Activated CD4-positive, alpha-beta memory T cell treated with anti-CD3 and anti-CD28 coated beads for 36 hours (primary cell): ENCODE data around the gene MEAK7. TPM values are rescaled to one million over a fixed set of nuclear protein-coding genes. Genes with fewer than 3 reads are reported as not detected.

ENCODE experiments used
- CTCF ChIA-PET: fragments of 350-600 bp; sonication (Branson Sonifier 250); formaldehyde crosslinking; loops from one replicate; lab custom pipeline; 2021; ENCODE audit warnings: antibody characterized with exemption, inconsistent platforms; lab: Charles Lee
- POLR2A ChIA-PET: fragments of 350-600 bp; sonication (Branson Sonifier 250); formaldehyde crosslinking; loops from one replicate; lab custom pipeline; 2021; ENCODE audit warnings: antibody characterized with exemption; lab: Charles Lee
- DNase-seq: peaks from one replicate; pipeline ENCODE4 v3.0.0-alpha.2; 2020
- H3K27ac Mint-ChIP-seq: one replicate; pipeline ENCODE4 v1.8.0; 2021; ENCODE audit warnings: mixed read lengths
- H3K27me3 Mint-ChIP-seq: one replicate; pipeline ENCODE4 v1.8.0; 2021; ENCODE audit warnings: mixed read lengths
- H3K36me3 Mint-ChIP-seq: one replicate; pipeline ENCODE4 v1.8.0; 2021; ENCODE audit warnings: mixed read lengths
- H3K4me1 Mint-ChIP-seq: one replicate; pipeline ENCODE4 v1.8.0; 2021; ENCODE audit warnings: low read depth, mixed read lengths
- H3K4me3 Mint-ChIP-seq: one replicate; pipeline ENCODE4 v1.8.0; 2021; ENCODE audit warnings: mild to moderate bottlenecking, mixed read lengths
- H3K9me3 Mint-ChIP-seq: one replicate; pipeline ENCODE4 v1.8.0; 2021; ENCODE audit warnings: mixed read lengths
- intact Hi-C: fragments of 100-400 bp; cut with micrococcal nuclease; formaldehyde crosslinking; loops from one replicate; pipeline ENCODE4 v1.15.1; 2023
- total RNA-seq, 2 experiments: library from RNA; stranded (reverse); gene quantifications; one replicate each; pipeline ENCODE4 v1.2.3, GENCODE V29; 2021

MEAK7 gene
- total RNA-seq, 2 experiments from 2014 or later, result 12.9 to 13.6 TPM

- H3K9me3 Mint-ChIP-seq, result no peaks in the 10 kb centered on the region
- ChIA-PET CTCF (no interaction called here), POLR2A (no interaction called here)
- intact Hi-C loops, result loop anchor here (10.0 kb wide), 1 partner anchor 315 kb away; the partner anchor contains the start of gene TAF1C
- H3K27ac Mint-ChIP-seq, result no peak overlapping the region
- DNase-seq, result no peak
- H3K27me3 Mint-ChIP-seq, result no peaks in the 10 kb centered on the region
- peaks cover 28% of the 10 kb centered on the region for H3K36me3 Mint-ChIP-seq
- H3K4me3 Mint-ChIP-seq, result no peak overlapping the region
- H3K4me1 Mint-ChIP-seq, result peaks cover 12% of the 10 kb centered on the region
Measured at GRCh38 chr16:84499638-84500037, 4.8 kb downstream of the MEAK7 start.

- no peak for DNase-seq
- H3K36me3 Mint-ChIP-seq, result peaks cover 32% of the 10 kb centered on the region
- POLR2A ChIA-PET, result no interaction called here
- no peak overlapping the region for H3K4me3 Mint-ChIP-seq
- H3K9me3 Mint-ChIP-seq, result peaks cover 4% of the 10 kb centered on the region
- peaks cover 11% of the 10 kb centered on the region for H3K4me1 Mint-ChIP-seq
- intact Hi-C loops, result no loop called here
- no peaks in the 10 kb centered on the region for H3K27me3 Mint-ChIP-seq
- H3K27ac Mint-ChIP-seq, result no peak overlapping the region
- CTCF ChIA-PET, result interaction anchor here (0.9 to 1.3 kb wide), 2 partner anchors 7 to 12 kb away, joined by 3 to 4 read pairs; no protein-coding TSS in a partner anchor
Measured at GRCh38 chr16:84498859-84499620, 5.4 kb downstream of the MEAK7 start.

- DNase-seq, result no peak
- H3K36me3 Mint-ChIP-seq, result peaks cover 38% of the 10 kb centered on the region
- POLR2A ChIA-PET, result no interaction called here
- no peak overlapping the region for H3K4me3 Mint-ChIP-seq
- no peaks in the 10 kb centered on the region for H3K27me3 Mint-ChIP-seq
- peaks cover 8% of the 10 kb centered on the region for H3K9me3 Mint-ChIP-seq
- no peak overlapping the region for H3K27ac Mint-ChIP-seq
- CTCF ChIA-PET, result interaction anchor here (0.9 to 1.3 kb wide), 2 partner anchors 8 to 12 kb away, joined by 3 to 4 read pairs; no protein-coding TSS in a partner anchor
- intact Hi-C loops, result no loop called here
- peaks cover 3% of the 10 kb centered on the region for H3K4me1 Mint-ChIP-seq
Measured at GRCh38 chr16:84498223-84498610, 6.2 kb downstream of the MEAK7 start.

GRCh38 chr16:84497418-84498222 lies 6.8 kb downstream of the MEAK7 start:
- Mint-ChIP-seq H3K9me3 (peaks cover 13% of the 10 kb centered on the region), H3K4me3 (no peak overlapping the region), H3K27me3 (no peaks in the 10 kb centered on the region), H3K36me3 (peaks cover 42% of the 10 kb centered on the region), H3K27ac (no peak overlapping the region), H3K4me1 (peaks cover 1% of the 10 kb centered on the region)
- ChIA-PET CTCF (interaction anchor here (0.9 to 1.8 kb wide), 3 partner anchors 9 to 13 kb away, joined by 3 to 9 read pairs (median 4); no protein-coding TSS in a partner anchor), POLR2A (no interaction called here)
- intact Hi-C loops, result no loop called here
- DNase-seq, result no peak

- Mint-ChIP-seq H3K36me3 (peaks cover 42% of the 10 kb centered on the region), H3K27me3 (no peaks in the 10 kb centered on the region)
- POLR2A ChIA-PET, result interaction anchor here (0.6 kb wide), 1 partner anchor 12 kb away, joined by 3 read pairs; no protein-coding TSS in a partner anchor
Measured at GRCh38 chr16:84496991-84497390, 7.5 kb downstream of the MEAK7 start.

GRCh38 chr16:84495506-84495905 lies 9.0 kb downstream of the MEAK7 start:
- CTCF ChIA-PET, result interaction anchor here (1.8 kb wide), 1 partner anchor 11 kb away, joined by 9 read pairs; no protein-coding TSS in a partner anchor
- Mint-ChIP-seq H3K4me3 (no peak overlapping the region), H3K27ac (no peak overlapping the region), H3K36me3 (peaks cover 48% of the 10 kb centered on the region), H3K4me1 (no peaks in the 10 kb centered on the region), H3K27me3 (no peaks in the 10 kb centered on the region), H3K9me3 (peaks cover 13% of the 10 kb centered on the region)
- POLR2A ChIA-PET, result no interaction called here
- intact Hi-C loops, result no loop called here
- no peak for DNase-seq

More at GRCh38 chr16:84496991-84497390, 7.5 kb downstream of the MEAK7 start:
- H3K9me3 Mint-ChIP-seq, result peaks cover 13% of the 10 kb centered on the region
- CTCF ChIA-PET, result interaction anchor here (0.7 to 1.8 kb wide), 2 partner anchors 10 to 221 kb away, joined by 3 to 9 read pairs; no protein-coding TSS in a partner anchor
- no peak overlapping the region for H3K27ac Mint-ChIP-seq
- no peak for DNase-seq
- no peak overlapping the region for H3K4me3 Mint-ChIP-seq
- intact Hi-C loops, result no loop called here
- H3K4me1 Mint-ChIP-seq, result no peaks in the 10 kb centered on the region

- CTCF ChIA-PET, result interaction anchor here (1.3 to 1.8 kb wide), 3 partner anchors 10 to 212 kb away, joined by 3 to 6 read pairs (median 3); no protein-coding TSS in a partner anchor
- H3K27ac Mint-ChIP-seq, result no peak overlapping the region
- no peaks in the 10 kb centered on the region for H3K27me3 Mint-ChIP-seq
- peaks cover 22% of the 10 kb centered on the region for H3K36me3 Mint-ChIP-seq
- no peak for DNase-seq
- H3K9me3 Mint-ChIP-seq, result peaks cover 9% of the 10 kb centered on the region
- POLR2A ChIA-PET, result no interaction called here
- H3K4me1 Mint-ChIP-seq, result no peaks in the 10 kb centered on the region
- no peak overlapping the region for H3K4me3 Mint-ChIP-seq
- intact Hi-C loops, result no loop called here
Measured at GRCh38 chr16:84489131-84489530, 15.3 kb downstream of the MEAK7 start.

GRCh38 chr16:84487358-84487757 lies 17.1 kb downstream of the MEAK7 start:
- intact Hi-C loops, result no loop called here
- H3K4me1 Mint-ChIP-seq, result no peaks in the 10 kb centered on the region
- CTCF ChIA-PET, result interaction anchor here (1.6 kb wide), 1 partner anchor 210 kb away, joined by 7 read pairs; no protein-coding TSS in a partner anchor
- POLR2A ChIA-PET, result no interaction called here
- H3K4me3 Mint-ChIP-seq, result no peak overlapping the region
- H3K36me3 Mint-ChIP-seq, result peaks cover 12% of the 10 kb centered on the region
- no peaks in the 10 kb centered on the region for H3K9me3 Mint-ChIP-seq
- no peak for DNase-seq
- H3K27ac Mint-ChIP-seq, result no peak overlapping the region
- H3K27me3 Mint-ChIP-seq, result no peaks in the 10 kb centered on the region

- ChIA-PET POLR2A (no interaction called here), CTCF (interaction anchor here (1.2 to 1.5 kb wide), 2 partner anchors 210 to 211 kb away, joined by 3 read pairs; no protein-coding TSS in a partner anchor)
Measured at GRCh38 chr16:84486551-84487235, 17.8 kb downstream of the MEAK7 start.

GRCh38 chr16:84486126-84486525 lies 18.3 kb downstream of the MEAK7 start:
- ChIA-PET POLR2A (no interaction called here), CTCF (interaction anchor here (1.2 to 1.5 kb wide), 2 partner anchors 209 to 210 kb away, joined by 3 read pairs; no protein-coding TSS in a partner anchor)
- Mint-ChIP-seq H3K9me3 (no peaks in the 10 kb centered on the region), H3K36me3 (peaks cover 10% of the 10 kb centered on the region), H3K27ac (no peak overlapping the region), H3K4me1 (no peaks in the 10 kb centered on the region), H3K4me3 (no peak overlapping the region), H3K27me3 (no peaks in the 10 kb centered on the region)
- no peak for DNase-seq
- intact Hi-C loops, result no loop called here

More at GRCh38 chr16:84486551-84487235, 17.8 kb downstream of the MEAK7 start:
- intact Hi-C loops, result no loop called here
- Mint-ChIP-seq H3K4me3 (no peak overlapping the region), H3K27me3 (no peaks in the 10 kb centered on the region), H3K36me3 (peaks cover 12% of the 10 kb centered on the region), H3K27ac (no peak overlapping the region), H3K4me1 (no peaks in the 10 kb centered on the region), H3K9me3 (no peaks in the 10 kb centered on the region)
- DNase-seq, result no peak

- POLR2A ChIA-PET, result interaction anchor here (0.6 kb wide), 1 partner anchor 11 kb away, joined by 3 read pairs; no protein-coding TSS in a partner anchor
- no peak for DNase-seq
- intact Hi-C loops, result no loop called here
- Mint-ChIP-seq H3K27ac (no peak overlapping the region), H3K4me3 (no peak overlapping the region), H3K36me3 (peaks cover 6% of the 10 kb centered on the region), H3K27me3 (no peaks in the 10 kb centered on the region), H3K9me3 (no peaks in the 10 kb centered on the region), H3K4me1 (no peaks in the 10 kb centered on the region)
- CTCF ChIA-PET, result interaction anchor here (1.5 to 5.0 kb wide), 2 partner anchors 208 to 210 kb away, joined by 3 to 28 read pairs; no protein-coding TSS in a partner anchor
Measured at GRCh38 chr16:84485255-84486010, 19.0 kb downstream of the MEAK7 start.
